Measurements from ENCODE around the gene CCDC134.

DNA sequence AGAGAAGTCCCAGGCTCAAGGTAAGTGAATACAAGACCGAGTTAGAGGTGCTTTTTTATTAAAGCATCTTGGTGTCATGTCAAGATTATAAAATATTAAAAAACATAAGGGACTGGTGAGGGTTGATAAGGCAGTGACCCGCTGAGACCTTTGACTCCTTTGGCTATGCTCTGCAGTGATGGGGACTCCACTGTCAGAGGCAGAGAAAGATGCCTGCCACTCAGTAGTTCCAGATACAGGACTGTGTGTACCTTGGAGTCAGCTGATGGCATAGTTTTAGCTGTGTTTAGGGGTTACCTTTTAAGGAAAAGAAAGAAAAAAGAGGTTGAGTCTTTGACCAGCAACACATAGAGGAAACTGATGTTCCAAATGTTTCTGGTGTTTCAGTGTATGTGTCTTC is 73.6 kb downstream of the CCDC134 start:
- TF ChIP-seq, protein P1, sequence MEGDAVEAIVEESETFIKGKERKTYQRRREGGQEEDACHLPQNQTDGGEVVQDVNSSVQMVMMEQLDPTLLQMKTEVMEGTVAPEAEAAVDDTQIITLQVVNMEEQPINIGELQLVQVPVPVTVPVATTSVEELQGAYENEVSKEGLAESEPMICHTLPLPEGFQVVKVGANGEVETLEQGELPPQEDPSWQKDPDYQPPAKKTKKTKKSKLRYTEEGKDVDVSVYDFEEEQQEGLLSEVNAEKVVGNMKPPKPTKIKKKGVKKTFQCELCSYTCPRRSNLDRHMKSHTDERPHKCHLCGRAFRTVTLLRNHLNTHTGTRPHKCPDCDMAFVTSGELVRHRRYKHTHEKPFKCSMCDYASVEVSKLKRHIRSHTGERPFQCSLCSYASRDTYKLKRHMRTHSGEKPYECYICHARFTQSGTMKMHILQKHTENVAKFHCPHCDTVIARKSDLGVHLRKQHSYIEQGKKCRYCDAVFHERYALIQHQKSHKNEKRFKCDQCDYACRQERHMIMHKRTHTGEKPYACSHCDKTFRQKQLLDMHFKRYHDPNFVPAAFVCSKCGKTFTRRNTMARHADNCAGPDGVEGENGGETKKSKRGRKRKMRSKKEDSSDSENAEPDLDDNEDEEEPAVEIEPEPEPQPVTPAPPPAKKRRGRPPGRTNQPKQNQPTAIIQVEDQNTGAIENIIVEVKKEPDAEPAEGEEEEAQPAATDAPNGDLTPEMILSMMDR (IDR thresholded peaks at IDR 0.05): no peak
- TF ChIP-seq ZFX (IDR thresholded peaks at IDR 0.05; ENCODE audit: borderline replicate concordance): no peak

Measured in 22Rv1 (cell line).